NCI-H2107 treated with DMSO at 0.1 percent for 48 hours (cell line): ENCODE data around the gene MC1R.
A peak's percentile ranks its signal among the peaks of the same experiment; 100 is the strongest.
"Not testable (repeated sequence)": the region's sequence is repeated elsewhere in the genome, so short reads cannot be mapped to it uniquely, and the experiment has no call there.

Source experiments
- DNase-seq: peaks from one replicate; lab custom pipeline; 2025; ENCODE audit not compliant: unreplicated experiment; lab: John Stamatoyannopoulos, UW

Gene MC1R

DNA sequence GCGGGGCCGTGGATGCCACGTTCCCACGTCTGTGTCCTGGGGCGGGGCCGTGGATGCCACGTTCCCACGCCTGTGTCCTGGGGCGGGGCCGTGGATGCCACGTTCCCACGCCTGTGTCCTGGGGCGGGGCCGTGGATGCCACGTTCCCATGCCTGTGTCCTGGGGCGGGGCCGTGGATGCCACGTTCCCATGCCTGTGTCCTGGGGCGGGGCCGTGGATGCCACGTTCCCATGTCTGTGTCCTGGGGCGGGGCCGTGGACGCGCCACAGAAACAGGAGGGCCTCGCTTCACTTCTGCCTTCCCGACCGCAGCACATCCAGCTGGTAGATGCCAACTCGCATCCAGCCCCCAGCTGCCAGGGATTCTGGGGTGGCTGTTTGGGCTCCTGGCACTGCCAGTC, 15.4 kb downstream of the MC1R start:
- not testable (repeated sequence) for DNase-seq

DNA sequence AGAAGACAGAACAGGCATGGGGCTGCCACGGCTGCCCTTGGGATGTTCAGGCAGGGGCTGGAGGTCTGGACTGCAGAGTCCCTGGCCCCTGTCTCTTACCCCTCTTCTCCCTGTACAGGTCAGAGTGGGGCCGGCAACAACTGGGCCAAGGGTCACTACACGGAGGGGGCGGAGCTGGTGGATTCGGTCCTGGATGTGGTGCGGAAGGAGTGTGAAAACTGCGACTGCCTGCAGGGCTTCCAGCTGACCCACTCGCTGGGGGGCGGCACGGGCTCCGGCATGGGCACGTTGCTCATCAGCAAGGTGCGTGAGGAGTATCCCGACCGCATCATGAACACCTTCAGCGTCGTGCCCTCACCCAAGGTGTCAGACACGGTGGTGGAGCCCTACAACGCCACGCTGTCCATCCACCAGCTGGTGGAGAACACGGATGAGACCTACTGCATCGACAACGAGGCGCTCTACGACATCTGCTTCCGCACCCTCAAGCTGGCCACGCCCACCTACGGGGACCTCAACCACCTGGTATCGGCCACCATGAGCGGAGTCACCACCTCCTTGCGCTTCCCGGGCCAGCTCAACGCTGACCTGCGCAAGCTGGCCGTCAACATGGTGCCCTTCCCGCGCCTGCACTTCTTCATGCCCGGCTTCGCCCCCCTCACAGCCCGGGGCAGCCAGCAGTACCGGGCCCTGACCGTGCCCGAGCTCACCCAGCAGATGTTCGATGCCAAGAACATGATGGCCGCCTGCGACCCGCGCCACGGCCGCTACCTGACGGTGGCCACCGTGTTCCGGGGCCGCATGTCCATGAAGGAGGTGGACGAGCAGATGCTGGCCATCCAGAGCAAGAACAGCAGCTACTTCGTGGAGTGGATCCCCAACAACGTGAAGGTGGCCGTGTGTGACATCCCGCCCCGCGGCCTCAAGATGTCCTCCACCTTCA, 16.2 kb downstream of the MC1R start:
- no peak for DNase-seq

DNA sequence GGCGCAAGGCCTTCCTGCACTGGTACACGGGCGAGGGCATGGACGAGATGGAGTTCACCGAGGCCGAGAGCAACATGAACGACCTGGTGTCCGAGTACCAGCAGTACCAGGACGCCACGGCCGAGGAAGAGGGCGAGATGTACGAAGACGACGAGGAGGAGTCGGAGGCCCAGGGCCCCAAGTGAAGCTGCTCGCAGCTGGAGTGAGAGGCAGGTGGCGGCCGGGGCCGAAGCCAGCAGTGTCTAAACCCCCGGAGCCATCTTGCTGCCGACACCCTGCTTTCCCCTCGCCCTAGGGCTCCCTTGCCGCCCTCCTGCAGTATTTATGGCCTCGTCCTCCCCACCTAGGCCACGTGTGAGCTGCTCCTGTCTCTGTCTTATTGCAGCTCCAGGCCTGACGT, 17.0 kb downstream of the MC1R start:
- not testable (repeated sequence) for DNase-seq

DNA sequence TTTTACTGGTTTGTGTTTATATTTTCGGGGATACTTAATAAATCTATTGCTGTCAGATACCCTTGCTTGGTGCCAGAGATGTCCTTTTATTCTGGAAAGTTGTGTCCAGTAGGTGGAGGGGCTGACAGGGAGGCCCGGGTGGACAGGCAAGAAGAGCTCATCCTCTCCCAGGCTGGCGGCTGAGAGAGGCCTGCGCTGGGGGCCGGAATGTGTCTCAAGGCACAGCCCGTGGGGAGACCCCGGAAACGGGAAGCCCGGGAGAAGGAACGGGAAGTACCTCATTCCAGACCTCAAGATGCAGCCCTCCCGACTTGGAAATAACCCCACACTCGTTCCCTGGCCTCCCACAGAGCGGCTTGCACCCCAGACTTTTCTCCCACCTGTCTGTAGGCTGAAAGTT, 17.4 kb downstream of the MC1R start:
- no peak for DNase-seq

DNA sequence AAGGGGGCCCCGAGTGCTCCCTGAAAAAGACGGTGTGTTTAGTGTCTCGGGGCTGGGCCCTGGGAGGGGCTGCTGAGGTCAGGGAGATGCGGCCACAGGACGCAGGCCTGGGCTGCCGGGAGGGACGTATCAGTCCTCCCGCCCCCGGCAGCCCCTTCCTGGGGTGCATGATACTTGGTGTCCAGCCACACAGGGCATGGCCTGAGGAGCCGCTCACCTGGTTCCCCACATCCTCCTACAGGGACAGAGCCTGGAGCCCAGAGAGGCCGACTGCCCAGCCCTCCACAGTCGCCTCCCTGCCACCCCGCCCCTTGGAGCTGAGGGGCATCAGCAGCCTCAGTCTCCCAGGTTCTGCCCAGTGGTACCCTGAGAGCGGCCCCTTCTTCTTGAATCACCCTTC, 17.8 kb downstream of the MC1R start:
- no peak for DNase-seq

DNA sequence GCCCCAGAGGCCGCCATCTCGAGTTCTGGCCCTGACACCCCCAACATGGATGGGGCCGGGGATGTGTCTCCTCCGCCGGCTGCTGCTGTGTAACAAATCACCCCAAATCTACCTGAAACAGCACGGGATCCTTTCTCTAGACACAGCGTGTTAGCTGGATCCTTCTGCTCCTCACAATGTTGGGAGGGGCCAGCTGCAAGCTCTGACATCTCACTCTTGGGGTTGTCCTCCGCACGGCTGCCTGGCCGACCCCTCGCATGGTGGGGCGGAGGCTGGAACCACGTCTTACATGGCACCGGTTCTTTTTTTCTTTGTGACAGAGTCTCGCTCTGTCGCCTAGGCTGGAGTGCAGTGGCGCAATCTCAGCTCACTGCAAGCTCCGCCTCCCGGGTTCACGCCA, 18.3 kb downstream of the MC1R start:
- DNase-seq = no peak

DNA sequence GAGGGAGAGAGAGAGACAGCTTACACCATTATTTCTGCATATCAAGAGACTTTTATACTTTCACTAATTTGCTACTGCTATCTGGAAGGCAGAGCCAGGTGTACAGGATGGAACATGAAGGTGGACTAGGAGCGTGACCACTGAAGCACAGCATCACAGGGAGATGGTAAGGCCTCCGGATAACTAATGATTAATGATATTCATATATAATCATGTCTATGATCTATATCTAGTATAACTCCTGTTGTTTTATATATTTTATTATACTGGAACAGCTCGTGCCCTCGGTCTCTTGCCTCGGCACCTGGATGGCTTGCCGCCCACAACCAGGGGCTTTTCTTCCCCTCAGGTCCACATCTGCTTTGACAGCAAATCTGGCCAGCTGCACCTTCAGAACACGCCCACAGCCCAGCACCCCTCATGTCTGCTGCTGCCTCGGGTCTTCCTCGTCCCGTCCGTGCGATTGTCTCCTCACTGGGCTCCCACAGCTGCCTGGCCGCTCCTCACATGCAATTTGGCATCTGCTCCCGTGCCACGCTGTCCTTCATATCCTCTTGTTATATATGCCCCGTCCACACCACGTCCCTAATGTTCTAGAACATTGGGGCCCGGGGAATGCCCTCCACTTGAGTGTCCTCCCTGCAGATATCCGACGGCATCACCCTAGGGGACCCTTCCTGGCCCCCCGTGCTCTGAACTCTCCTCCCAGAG, 19.7 kb downstream of the MC1R start:
- DNase-seq = no peak

DNA sequence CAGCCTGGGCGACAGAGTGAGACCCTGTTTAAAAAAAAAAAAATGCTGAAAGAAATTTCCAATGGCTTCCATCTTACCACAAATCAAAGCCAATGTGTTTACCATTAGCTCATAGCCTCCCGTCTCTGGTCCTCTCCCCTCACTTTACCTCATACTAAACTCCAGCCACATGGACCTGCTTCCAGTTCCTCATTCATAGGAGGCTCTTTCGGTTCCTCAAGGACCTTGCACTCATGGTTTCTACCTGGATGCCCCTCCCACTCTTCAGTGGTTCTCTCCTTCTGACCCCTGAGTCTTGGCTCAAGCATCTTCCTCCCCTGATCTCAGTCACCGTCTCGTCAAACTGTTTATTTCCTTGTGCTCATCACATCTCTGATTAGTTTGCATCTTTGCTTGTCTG, 26.1 kb downstream of the MC1R start:
- no peak for DNase-seq

DNA sequence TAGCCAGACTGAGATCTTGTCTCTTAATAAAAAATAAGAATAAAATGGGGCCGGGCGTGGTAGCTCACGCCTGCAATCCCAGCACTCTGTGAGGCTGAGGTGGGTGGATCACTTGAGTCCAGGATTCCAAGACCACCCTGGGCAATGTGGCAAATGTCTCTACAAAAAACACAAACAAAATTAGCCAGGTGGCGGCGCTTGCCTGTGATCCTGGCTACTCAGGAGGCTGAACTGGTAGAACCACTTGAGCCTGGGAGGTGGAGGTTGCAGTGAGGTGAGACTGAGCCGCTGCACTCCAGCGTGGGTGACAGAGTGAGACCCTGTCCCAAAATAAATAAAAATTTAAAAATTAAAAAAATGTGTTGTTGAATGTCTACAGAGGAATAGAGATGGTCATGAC, 27.0 kb downstream of the MC1R start:
- no peak for DNase-seq

DNA sequence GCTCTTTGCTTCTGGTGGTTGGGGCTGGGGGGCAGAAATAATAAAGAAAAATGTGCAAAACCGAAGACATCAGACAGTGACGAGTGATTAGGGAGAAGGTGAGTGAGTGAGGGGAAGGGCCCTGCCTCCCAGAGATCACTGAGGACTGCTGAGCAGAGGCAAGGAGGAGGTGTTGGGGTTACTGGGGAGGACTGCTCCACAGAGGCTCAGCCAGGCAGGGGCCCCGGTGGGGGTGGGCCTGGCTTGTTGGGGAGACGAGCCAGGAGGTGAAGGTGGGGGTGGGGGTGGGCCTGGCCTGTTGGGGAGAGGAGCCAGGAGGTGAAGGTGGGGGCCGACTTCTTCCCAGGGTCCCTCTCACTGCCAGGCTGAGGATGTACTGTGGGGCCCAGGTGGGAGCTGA, 27.9 kb downstream of the MC1R start:
- DNase-seq = no peak

DNA sequence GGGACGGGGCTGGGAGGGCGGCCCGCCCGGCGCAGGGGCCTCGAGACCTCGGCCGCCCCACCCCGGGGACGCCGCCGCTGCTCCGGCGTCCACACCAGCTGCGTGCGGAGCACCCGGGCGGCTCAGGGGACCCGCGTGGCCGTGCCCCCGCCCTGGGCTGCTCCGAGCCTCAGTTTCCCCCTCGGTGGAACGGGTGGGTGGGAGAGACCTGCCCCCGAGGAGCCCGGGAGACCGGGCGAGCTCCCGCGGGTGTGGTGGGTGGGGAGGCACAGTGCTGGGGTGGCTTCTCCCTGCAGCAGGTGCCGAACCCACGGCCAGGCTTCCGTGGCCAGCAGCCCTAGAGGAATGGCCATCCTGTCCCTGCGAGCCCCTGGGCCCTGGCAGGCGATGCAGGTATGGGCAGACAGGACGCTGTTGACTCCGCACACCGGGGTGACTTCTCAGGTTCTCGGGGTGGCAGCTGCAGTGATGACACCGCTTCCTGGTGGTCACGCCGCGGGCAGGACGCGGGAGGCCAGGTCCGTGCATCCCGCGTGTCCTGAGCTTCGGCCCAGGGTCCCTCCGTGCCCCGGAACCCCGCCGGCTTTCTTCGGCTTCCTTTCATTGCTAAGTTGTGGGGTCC, 30.6 kb downstream of the MC1R start:
- DNase-seq = no peak

DNA sequence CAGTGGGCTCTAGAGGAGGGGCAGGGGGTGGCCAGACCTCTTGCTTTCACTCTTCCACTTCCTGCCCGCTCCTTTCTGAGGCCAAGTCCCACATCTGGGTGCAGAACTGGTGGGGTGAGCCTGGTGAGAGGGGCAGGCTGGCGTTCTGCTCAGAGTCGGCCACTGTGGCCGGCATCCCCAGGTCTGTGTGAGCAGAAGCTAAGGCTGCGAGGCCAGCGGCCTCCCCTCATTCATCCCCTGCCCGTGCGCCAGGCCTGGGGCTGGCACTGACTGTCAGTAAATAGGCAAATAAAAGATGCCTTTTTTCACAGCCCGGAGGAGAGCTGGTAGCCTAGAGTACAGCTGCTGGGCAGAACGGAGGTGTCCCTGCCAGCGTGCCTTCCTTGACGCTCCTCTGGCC, 31.1 kb downstream of the MC1R start:
- no peak for DNase-seq

DNA sequence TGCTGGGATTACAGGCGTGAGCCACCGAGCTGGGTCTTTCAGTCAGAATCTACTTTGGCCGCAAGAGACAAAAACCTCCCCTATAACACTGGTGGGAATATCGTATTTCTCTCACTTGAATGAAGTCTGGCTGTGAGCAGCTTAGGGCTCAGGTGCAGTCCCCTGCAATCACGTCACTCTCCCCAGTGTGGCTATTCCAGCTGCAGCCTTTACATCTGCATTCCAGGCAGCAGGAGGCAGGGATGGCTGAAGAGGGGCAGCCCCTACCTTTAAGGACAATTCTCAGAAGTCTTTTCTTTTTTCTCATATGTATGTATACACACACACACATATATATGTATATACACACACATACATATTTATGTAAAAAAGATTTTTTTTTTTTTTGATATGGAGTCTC, 32.8 kb downstream of the MC1R start:
- peak; percentile 42 for DNase-seq

DNA sequence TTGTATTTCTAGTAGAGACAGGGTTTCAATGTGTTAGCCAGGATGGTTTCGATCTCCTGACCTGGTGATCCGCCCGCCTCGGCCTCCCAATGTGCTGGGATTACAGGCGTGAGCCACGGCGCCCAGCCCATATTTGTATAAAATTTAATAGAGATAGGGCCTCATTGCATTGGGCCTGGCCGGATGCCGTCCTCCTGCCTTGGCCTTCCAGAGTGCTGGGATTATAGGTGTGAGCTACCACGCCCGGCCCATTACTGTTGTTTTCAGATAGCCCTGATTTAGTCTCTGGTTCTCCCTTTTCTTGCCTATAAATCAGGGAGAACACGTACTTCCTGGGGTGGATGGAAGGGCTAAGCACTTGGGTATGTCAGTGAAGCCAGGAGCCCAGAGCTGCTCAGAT, 33.4 kb downstream of the MC1R start:
- no peak for DNase-seq

DNA sequence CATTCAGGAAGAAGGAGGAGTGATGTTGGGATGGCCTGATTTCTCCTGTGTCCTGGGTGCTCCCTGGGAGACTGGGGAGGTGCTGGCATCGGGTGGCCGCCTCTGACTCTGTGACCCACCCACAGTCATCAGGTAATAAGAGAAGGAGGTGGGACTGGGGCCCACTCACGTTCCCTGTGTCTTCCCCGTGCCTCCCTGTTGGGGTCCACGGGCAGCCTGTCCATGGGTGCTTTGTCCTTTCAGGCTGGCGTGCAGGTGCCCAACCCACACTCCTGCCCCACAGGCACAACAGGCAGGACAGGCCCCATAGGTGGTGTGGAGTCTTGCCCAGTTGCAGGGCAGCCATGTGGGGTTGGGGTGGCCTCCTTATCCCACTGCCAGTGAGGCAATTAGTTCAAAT, 33.9 kb downstream of the MC1R start:
- DNase-seq = no peak

DNA sequence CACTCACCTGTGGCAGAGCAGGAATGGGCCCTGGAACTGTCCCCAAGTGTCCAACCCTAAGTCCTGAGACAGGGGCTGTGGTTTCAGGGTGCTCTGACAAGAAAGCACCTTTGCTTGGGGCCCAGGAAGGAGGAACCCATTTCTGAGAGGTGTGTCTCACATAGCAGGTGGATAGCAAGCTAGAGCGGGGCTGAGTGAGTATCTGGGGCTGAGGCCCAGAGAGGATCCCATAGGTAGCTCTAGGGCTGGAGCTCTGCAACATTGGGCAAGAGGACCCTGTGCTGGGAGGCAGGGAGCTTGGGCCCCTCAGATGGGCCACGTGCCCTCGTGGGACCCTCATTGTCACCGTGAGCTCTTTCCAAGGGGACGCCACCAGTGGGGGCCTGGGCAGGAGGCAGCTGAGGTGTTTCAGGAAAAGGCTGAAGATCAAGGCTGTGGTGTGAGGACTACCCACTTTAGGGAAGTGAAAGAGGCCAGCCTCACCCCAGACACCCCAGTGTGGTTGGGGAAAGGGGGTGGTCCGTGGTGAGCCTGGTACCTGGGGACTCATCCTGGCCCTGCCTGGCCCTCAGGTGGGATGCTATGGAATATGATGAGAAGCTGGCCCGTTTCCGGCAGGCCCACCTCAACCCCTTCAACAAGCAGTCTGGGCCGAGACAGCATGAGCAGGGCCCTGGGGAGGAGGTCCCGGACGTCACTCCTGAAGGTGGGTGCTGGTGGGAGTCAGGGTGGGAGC, 35.2 kb downstream of the MC1R start:
- DNase-seq = no peak

DNA sequence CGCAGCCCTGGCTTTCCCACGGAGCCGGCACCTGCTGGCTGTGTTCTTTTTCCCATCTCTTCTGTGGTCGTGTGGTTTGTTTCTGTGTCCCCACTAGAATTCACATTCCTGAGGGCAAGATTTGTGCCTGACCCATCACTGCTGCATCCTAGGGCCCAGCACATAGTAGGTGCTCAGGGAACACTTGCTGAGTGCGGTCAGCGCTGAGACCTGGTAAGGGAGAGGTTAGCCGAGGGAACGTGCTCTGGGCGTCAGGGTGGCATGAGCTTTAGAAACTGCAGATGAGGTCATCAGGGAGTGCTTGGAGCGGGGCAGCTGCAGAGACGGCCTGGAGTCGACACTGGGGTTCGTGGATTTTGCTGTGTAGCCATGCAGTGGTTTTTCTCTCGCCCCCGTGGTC, 35.8 kb downstream of the MC1R start:
- no peak for DNase-seq

DNA sequence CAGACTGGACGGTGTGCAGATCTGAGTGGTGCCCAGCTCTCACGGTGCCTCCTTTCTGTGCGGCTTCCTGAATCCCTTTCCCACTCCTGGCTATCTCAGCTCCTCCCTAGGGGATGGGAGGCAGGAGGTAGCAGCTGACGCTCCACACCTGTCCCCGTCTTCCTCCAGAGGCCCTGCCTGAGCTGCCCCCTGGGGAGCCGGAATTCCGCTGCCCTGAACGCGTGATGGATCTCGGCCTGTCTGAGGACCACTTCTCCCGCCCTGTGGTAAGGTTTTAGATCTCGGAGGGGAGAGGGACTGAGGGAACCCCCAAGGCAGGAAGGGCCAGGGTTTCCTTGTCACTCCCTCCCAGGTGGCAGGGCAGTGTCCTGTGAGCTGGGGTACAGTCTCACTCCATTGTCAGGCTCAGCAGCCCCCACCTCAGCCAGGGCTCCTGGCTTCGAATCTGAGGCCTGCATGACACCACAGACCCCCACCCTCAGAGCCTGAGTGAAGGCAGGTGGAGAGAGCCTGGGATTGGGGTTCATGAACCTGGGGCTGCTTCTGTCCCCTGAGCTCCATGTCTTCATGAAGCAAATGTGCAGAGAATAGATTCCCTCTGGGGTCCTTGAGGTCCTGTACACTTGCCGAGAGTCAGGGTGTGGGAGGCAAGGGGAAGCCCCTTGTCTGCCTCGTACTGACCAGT, 36.5 kb downstream of the MC1R start:
- DNase-seq = peak; percentile 43

DNA sequence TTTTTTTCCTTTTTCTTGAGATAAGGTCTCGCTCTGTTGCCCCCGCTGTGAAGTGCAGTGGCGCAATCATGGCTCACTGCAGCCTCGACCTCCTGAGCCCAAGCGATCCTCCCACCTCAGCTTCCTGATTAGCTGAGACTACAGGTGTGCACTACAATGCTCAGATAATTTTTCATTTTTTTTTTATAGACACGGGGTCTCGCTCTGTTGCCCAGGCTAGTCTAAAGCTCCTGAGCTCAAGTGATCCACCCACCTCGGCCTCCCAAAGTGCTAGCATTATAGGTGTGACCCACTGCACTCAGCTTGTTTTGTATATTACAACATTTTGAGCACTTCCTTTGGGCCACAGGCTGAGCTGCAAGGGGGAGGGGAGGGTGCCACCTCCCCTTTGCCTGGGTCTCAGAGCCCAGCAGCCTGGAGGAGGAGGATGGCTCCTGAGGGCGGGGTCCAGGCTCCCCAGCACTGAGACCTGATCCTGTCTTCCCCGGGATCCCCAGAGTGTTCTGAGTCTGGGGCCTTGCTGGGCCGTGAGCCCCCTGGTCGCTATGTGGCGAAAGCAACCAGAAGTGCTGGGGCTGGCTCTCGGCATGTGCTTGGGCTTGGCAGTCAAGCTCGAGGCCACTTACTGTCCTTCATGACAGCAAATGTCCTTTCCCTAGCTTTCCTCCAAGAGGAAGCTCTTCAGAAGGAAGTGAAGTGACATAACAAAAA, 38.0 kb downstream of the MC1R start:
- DNase-seq = no peak

DNA sequence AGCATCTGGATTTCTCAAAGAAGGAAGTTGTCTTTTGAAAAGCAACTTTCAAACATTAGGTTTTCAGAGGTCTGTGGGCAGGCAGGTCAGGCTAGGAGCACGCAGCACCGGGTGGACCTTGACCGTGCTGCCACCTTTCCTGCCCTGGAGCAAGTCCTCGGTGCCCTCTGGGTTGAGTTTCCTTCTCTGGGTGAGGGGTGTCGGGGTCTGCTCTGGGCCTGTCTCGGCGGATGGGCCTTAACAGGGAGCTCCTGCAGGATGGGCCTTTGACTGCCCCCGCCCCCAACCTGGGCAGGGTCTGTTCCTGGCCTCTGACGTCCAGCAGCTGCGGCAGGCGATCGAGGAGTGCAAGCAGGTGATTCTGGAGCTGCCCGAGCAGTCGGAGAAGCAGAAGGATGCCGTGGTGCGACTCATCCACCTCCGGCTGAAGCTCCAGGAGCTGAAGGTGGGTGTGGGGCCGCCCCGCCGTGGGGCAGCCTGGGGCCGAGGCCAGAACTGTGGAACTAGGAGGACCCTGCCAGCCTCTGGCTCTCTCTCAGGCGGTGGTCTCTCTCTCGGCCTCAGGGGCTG, 38.6 kb downstream of the MC1R start:
- no peak for DNase-seq
